Measurements from ENCODE around the gene EI24.

Gene EI24

GRCh38 chr11:125578783-125579182 lies 9.5 kb downstream of the EI24 start:
- in situ Hi-C loops (cut with HindIII; ENCODE audit: low sequenced_read_pairs), result no loop called here

GRCh38 chr11:125579811-125580210 lies 10.5 kb downstream of the EI24 start:
- in situ Hi-C loops (cut with HindIII; ENCODE audit: low sequenced_read_pairs), result no loop called here

- in situ Hi-C loops (cut with HindIII; ENCODE audit: low sequenced_read_pairs), result no loop called here
Measured at GRCh38 chr11:125583496-125583895, 14.2 kb downstream of the EI24 start.

GRCh38 chr11:125585487-125585886 lies 16.2 kb downstream of the EI24 start:
- in situ Hi-C loops (cut with HindIII; ENCODE audit: low sequenced_read_pairs), result no loop called here

DNA sequence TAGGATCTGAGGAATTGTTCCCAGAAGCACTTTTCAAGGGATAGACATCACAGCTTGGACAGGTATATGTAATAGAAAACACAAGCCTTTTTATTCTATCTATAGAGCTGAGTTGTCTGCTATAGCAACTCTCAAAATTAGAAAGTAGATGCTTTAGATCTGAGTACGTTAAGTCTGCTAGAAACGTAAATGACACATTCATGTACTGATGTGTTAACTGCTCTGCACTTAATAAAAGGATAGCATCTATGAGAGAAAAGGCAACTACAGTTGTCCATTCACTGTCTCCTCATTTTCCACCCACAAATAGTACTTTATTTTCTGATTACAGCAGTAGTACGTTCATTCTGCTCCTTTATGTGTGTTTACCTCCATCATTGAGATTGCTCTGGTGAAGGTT lies 17.3 kb downstream of the EI24 start:
- in situ Hi-C loops (cut with HindIII; ENCODE audit: low sequenced_read_pairs), result no loop called here

- in situ Hi-C loops (cut with HindIII; ENCODE audit: low sequenced_read_pairs), result no loop called here
Measured at GRCh38 chr11:125587480-125587879, 18.2 kb downstream of the EI24 start.

GRCh38 chr11:125588505-125588904 lies 19.2 kb downstream of the EI24 start:
- in situ Hi-C loops (cut with HindIII; ENCODE audit: low sequenced_read_pairs), result no loop called here

GRCh38 chr11:125591649-125592304 lies 22.5 kb downstream of the EI24 start:
- in situ Hi-C loops (cut with HindIII; ENCODE audit: low sequenced_read_pairs), result no loop called here

GRCh38 chr11:125592305-125593113 lies 23.2 kb downstream of the EI24 start, which contains the start of gene STT3A:
Gene STT3A, plus strand, starts transcription at chr11:125592852. Its CDS starts 3,064 bp downstream, at chr11:125595916.
- in situ Hi-C loops (cut with HindIII; ENCODE audit: low sequenced_read_pairs), result no loop called here

- in situ Hi-C loops (cut with HindIII; ENCODE audit: low sequenced_read_pairs), result no loop called here
Measured at GRCh38 chr11:125593114-125593820, 24.0 kb downstream of the EI24 start.

- in situ Hi-C loops (cut with HindIII; ENCODE audit: low sequenced_read_pairs), result no loop called here
Measured at GRCh38 chr11:125594958-125595357, 25.7 kb downstream of the EI24 start.

DNA sequence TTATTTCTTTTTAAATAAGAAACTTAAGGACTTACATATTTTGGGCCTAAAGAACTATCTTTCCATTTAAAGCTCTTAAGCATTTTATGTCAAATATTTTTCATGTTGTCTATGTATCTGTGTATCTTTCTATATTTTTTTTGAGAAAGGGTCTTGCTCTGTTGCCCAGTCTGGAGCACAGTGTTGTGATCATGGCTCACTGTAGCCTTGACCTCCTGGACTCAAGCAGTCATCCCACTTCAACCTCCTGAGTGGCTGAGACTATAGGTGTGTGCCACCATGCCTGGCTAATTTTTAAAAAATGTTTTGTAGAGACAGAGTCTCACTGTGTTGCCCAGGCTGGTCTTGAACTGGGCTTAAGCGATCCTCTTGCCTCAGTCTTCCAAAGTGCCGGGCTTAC lies 31.4 kb downstream of the EI24 start:
- in situ Hi-C loops (cut with HindIII; ENCODE audit: low sequenced_read_pairs), result no loop called here

- in situ Hi-C loops (cut with HindIII; ENCODE audit: low sequenced_read_pairs), result no loop called here
Measured at GRCh38 chr11:125603207-125603606, 33.9 kb downstream of the EI24 start.

- in situ Hi-C loops (cut with HindIII; ENCODE audit: low sequenced_read_pairs), result no loop called here
Measured at GRCh38 chr11:125605417-125605816, 36.1 kb downstream of the EI24 start.

DNA sequence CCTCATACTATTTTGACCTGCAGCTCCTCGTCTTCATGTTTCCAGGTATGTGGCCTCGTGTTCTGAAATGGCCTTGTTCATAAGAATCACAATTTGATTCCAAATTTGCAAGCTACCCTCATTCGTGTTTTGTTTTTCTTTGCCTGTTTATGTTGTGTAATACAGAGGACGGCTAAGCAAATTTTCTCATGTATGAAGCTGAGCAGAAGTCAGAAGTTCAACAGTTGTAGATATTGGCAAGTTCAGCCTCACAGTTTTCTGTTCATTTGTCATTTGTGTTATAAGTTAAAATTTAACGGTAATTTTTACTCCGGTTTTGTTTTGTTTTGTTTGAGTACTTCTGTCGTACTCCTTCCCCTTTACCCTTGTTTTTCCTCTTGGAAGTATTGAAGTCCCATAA lies 40.3 kb downstream of the EI24 start:
- in situ Hi-C loops (cut with HindIII; ENCODE audit: low sequenced_read_pairs), result no loop called here

DNA sequence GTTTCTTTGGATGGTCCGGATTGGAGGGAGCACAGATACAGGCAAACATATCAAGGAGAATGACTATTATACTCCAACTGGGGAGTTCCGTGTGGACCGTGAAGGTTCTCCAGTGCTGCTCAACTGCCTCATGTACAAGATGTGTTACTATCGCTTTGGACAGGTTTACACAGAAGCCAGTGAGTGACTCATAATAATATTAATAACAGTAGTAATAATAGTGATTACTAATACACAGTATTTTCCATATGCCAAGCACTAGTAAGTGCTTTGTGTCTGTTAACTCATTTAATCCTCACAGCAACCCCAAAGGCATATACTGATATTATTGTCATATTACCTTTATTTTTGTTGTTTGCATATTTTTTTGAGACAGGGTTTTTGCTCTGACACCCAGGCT lies 49.1 kb downstream of the EI24 start:
- in situ Hi-C loops (cut with HindIII; ENCODE audit: low sequenced_read_pairs), result no loop called here

- in situ Hi-C loops (cut with HindIII; ENCODE audit: low sequenced_read_pairs), result no loop called here
Measured at GRCh38 chr11:125621995-125622394, 52.7 kb downstream of the EI24 start.

DNA sequence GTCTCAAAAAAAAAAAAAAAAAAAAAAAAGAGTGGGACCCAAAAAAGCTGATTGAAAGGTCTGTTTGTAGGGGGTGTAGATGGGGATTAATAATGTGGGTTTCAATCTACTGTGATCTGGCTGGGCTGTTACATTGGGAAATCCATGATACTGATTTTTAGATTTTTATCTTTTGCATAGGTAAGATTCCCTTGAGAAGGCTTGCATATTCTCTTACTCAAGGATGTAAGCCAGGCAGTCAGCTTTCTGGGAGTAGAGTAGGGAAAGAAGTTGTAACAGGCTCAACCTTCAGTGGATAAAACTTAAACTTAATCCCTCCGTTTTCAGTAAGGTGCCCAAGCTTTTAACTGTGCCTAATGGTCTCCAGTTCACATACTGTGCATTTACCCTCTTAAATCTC lies 53.8 kb downstream of the EI24 start:
- in situ Hi-C loops (cut with HindIII; ENCODE audit: low sequenced_read_pairs), result no loop called here

DNA sequence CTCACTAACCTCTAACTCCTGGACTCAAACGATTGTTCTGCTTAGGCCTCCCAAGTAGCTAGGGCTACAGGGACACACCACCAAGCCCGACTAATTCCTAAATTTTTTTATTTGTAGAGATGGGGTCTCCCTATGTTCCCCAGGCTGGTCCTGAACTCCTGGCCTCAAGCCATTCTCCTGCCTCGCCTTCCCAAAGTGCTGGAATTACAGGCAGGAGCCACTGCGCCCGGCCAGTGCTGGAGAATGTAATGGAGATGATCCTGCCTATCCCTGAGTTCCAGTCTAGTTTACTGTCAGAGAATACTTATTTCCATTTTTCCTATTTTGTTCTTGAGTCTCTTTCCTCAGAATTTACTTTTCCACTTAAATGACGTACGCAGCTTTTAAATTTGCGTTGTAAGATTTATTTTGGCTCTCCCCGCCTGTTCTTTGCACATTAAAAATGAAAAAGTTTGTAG lies 55.5 kb downstream of the EI24 start, which contains the start of gene CHEK1:
Gene CHEK1, plus strand, starts transcription at position 408 of the 458 bp plus-strand sequence. CDS start 1,606 bp downstream, outside the sequence.
- in situ Hi-C loops (cut with HindIII; ENCODE audit: low sequenced_read_pairs), result no loop called here

DNA sequence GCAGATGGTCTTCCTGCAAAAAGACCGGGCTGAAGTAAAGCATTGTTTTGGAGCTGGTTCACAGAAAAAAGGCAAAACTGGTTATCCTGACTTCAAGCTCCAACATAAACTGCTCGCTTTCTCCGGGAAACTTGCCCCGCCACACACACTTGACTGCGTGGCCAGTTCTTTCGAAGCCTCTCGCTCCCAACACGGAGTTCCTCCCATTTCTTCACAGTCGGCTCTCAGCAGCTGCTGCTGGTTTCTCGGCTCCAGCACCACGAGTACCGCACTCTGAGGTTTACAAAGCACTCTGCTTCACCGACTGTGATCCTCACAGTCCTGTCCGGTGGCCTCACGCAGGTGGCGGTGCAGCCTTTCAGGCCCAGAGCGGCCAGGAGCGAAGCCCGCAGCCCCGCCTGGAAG lies 56.0 kb downstream of the EI24 start:
- in situ Hi-C loops (cut with HindIII; ENCODE audit: low sequenced_read_pairs), result no loop called here

DNA sequence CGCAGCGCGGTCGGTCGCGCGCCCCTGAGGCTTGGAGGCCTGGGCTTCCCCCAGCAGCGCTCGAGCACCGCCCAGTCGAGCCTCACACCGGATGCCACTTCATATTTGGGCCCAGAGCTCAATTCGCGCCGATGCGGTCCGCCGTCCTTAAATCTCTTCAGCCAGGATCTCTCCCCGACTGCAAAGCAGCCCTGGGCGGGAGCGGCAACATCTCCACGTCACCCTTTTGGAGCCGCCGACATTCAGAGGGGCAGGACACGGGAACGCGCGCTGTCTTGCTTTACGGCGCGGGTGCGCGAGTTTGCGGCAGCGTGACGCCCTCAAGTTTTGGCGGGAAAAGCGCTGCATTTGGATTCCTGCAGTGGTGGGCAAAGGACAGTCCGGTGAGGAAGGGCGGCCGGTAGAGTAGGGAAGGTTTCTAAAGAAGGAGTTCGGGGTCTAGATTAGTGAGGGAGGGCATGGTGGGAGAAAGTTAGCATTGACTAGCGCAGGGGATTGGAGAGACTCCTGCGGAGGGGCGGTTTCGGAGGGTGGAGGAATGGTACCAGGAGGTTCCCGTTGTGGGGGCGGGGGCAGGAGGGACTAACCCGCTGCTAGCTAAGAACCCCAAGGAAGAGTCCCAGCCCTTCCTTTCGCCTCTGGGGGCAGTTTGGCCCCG lies 56.5 kb downstream of the EI24 start:
- in situ Hi-C loops (cut with HindIII; ENCODE audit: low sequenced_read_pairs), result no loop called here
